Measurements from ENCODE around the gene KCTD11.

The KCTD11 gene

DNA sequence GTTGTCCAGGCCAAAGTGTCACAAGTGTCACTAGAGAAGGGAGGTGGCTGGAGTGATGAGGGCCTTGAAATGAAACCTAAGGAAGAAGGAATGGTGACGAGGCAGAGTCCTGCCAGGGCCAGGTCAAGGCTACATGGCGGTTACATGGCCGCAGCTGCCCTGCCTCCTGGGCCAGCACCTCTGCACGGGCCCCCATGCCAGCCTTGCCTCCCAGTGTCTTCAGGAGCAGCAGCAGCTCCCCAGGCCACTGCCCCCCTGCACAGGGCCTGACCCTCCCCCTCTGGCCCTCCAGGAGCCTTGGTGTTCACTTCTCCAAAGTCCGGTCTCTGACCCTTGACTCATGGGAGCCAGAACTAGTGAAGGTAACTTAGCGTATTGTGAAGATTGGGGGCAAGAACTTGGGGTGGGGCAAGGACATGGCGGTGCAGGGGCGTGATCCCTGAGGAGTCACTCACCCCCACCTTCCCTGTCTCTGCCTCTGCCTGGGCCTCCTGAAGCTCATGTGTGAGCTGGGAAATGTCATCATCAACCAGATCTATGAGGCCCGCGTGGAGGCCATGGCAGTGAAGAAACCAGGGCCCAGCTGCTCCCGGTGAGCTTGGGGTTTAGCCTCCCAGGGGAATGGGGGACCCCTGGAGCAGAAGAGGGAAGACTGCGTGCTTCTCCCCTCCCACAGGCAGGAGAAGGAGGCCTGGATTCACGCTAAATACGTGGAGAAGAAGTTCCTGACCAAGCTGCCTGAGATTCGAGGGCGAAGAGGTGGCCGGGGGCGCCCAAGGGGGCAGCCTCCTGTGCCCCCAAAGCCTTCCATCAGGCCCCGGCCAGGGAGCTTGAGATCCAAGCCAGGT is 4.1 kb upstream of the KCTD11 start:
- POLR2A ChIA-PET, result interaction anchor here (0.5 to 1.4 kb wide), 5 partner anchors 18 to 227 kb away, joined by 3 to 4 read pairs (median 3); partner anchors contain the start of gene POLR2A

DNA sequence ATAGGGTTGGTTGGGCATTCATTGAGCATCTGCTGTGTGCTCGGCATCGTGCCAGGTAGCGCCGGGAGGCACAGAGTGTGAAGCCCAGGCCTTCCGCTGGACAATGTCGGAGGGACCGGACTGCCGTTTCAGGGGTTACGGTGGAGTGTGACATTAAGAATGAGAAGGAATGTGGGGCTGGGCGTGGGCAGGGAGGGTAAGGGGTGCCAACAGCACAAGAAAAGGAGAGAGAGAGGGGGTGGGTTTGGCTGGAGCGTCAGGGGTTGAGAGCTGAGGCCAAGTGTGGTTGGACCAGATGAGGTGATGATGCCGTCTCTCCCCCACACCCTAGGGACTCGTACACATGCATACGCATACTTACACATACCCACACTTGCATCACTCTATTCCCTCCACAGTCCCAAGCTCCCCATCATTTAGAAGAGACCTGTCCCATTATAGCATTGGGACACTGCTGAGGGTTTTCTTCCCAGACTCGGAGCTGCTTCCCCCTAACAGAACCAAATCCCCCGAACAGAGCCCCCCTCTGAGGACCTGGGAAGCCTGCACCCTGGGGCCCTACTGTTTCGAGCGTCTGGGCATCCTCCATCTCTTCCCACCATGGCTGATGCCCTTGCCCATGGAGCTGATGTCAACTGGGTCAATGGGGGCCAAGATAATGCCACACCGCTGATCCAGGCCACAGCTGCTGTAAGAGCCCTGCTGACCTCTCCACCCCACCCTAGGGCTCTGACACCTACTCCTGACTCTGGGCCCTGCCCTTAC is 3.3 kb upstream of the KCTD11 start:
- TF ChIP-seq, protein P1, sequence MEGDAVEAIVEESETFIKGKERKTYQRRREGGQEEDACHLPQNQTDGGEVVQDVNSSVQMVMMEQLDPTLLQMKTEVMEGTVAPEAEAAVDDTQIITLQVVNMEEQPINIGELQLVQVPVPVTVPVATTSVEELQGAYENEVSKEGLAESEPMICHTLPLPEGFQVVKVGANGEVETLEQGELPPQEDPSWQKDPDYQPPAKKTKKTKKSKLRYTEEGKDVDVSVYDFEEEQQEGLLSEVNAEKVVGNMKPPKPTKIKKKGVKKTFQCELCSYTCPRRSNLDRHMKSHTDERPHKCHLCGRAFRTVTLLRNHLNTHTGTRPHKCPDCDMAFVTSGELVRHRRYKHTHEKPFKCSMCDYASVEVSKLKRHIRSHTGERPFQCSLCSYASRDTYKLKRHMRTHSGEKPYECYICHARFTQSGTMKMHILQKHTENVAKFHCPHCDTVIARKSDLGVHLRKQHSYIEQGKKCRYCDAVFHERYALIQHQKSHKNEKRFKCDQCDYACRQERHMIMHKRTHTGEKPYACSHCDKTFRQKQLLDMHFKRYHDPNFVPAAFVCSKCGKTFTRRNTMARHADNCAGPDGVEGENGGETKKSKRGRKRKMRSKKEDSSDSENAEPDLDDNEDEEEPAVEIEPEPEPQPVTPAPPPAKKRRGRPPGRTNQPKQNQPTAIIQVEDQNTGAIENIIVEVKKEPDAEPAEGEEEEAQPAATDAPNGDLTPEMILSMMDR (IDR thresholded peaks at IDR 0.05; ENCODE audit: insufficient read depth, low read length, missing control alignments), result no peak
- H3K4me3 ChIP-seq (ENCODE audit: low read depth, low read length), result no peak overlapping the region
- CTCF ChIA-PET, result interaction anchor here (0.7 to 8.6 kb wide), 13 partner anchors 10 to 303 kb away, joined by 3 to 53 read pairs (median 4); partner anchors contain the start of genes NEURL4, SENP3 and SLC2A4
- no peak for DNase-seq (ENCODE audit: low read depth, low spot score)
- POLR2A ChIA-PET, result interaction anchor here (0.5 to 1.4 kb wide), 5 partner anchors 19 to 227 kb away, joined by 3 to 4 read pairs (median 3); partner anchors contain the start of gene POLR2A

More for the DNA sequence above, 4.1 kb upstream of the KCTD11 start:
- DNase-seq (ENCODE audit: low read depth, low spot score), result no peak
- TF ChIP-seq, protein P1 (IDR thresholded peaks at IDR 0.05; ENCODE audit: insufficient read depth, low read length, missing control alignments), result no peak
- H3K4me3 ChIP-seq (ENCODE audit: low read depth, low read length), result no peak overlapping the region
- CTCF ChIA-PET, result interaction anchor here (0.8 to 8.6 kb wide), 12 partner anchors 9 to 302 kb away, joined by 3 to 53 read pairs (median 5); partner anchors contain the start of genes ACAP1, NEURL4, SENP3 and SLC2A4

DNA sequence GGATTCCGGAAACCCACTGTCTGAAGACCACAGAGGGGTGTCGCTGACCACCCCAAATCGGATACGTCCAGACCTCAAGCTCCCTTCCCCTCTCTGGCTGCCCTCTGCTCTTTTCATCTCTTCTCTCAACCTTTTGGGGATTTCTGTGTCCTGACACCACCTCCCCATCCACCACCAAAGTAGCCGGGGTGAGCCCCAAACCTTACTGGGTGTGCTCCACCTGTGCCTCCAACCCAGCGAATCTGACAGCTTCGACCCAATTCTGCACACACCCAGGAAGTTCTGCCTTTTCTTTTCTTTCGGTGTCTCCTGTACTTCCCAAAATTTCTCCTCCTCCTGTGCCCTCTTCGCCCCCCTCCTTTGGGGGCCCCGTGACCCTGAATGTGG is 534 bp downstream of the KCTD11 start:
- no peak for DNase-seq (ENCODE audit: low read depth, low spot score)
- H3K4me3 ChIP-seq (ENCODE audit: low read depth, low read length), result peak overlapping the region; percentile 96
- ChIA-PET POLR2A (interaction anchor here (0.5 to 2.7 kb wide), 2 partner anchors 73 to 132 kb away, joined by 3 to 10 read pairs; partner anchors contain the start of gene POLR2A), CTCF (interaction anchor here (0.7 to 5.4 kb wide), 4 partner anchors 10 to 208 kb away, joined by 4 to 67 read pairs (median 34); partner anchors contain the start of genes FGF11, SENP3 and TMEM102)
- TF ChIP-seq, protein P1 (IDR thresholded peaks at IDR 0.05; ENCODE audit: insufficient read depth, low read length, missing control alignments), result no peak

DNA sequence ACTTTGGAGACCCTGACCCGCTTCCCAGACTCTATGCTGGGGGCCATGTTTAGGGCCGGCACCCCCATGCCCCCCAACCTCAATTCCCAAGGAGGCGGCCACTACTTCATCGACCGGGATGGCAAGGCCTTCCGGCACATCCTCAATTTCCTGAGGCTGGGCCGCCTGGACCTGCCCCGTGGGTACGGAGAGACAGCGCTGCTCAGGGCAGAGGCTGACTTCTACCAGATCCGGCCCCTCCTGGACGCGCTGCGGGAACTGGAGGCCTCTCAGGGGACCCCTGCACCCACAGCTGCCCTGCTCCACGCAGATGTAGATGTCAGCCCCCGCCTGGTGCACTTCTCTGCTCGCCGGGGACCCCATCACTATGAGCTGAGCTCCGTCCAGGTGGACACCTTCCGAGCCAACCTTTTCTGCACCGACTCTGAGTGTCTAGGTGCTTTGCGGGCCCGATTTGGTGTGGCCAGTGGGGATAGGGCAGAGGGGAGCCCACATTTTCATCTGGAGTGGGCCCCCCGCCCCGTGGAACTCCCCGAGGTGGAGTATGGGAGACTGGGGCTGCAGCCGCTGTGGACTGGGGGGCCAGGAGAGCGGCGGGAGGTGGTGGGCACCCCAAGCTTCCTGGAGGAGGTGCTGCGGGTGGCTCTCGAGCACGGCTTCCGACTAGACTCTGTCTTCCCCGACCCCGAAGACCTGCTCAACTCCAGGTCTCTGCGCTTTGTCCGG is 1.1 kb downstream of the KCTD11 start:
- TF ChIP-seq, protein P1 (IDR thresholded peaks at IDR 0.05; ENCODE audit: insufficient read depth, low read length, missing control alignments), result no peak
- CTCF ChIA-PET, result interaction anchor here (1.2 to 5.4 kb wide), 5 partner anchors 9 to 208 kb away, joined by 4 to 67 read pairs (median 42); partner anchors contain the start of genes FGF11, SENP3 and TMEM102
- H3K4me3 ChIP-seq (ENCODE audit: low read depth, low read length), result peak overlapping the region; percentile 96
- DNase-seq (ENCODE audit: low read depth, low spot score), result no peak
- POLR2A ChIA-PET, result interaction anchor here (0.5 to 2.7 kb wide), 2 partner anchors 74 to 131 kb away, joined by 3 to 10 read pairs; partner anchors contain the start of gene POLR2A

DNA sequence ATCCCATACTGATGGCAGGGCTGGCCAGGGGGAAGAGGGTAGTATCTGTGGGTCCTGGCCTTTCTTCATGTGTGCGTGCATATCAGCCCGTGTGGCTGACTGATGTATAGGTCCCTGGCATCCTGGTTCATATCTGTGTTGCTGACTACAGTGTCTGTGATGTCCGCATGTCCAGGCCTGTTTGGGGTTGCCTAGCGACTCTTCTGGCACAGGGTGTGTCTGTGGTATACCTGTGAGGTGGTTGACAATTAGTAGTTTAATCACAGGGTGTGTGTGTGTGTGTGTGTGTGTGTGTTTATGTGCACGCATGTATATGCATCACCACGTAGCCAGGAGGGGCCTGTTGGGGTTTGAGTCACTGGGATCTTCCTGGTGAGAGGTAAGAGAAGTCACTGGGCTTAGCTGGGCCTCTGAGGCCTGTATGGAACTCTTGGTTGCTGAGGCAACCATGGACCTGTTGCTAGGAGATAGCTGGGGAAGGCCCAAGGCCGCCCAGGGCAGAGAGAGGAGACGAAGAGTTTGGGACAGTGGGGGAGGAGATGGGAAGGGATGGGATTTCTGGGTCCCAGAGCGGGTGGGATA is 2.4 kb downstream of the KCTD11 start:
- CTCF ChIA-PET, result interaction anchor here (0.9 to 5.4 kb wide), 10 partner anchors 8 to 207 kb away, joined by 3 to 67 read pairs (median 10); partner anchors contain the start of genes FGF11, SENP3, SPEM2 and TMEM102
- TF ChIP-seq, protein P1 (IDR thresholded peaks at IDR 0.05; ENCODE audit: insufficient read depth, low read length, missing control alignments), result no peak
- no peak for DNase-seq (ENCODE audit: low read depth, low spot score)
- POLR2A ChIA-PET, result interaction anchor here (1.1 to 2.7 kb wide), 2 partner anchors 26 to 130 kb away, joined by 3 to 10 read pairs; partner anchors contain the start of gene POLR2A
- H3K4me3 ChIP-seq (ENCODE audit: low read depth, low read length), result peak overlapping the region; percentile 9; the same call in 1 of the 2 replicates
